ENCODE data around the gene MORN4. TPM values are rescaled to one million over a fixed set of nuclear protein-coding genes. Genes with fewer than 3 reads are reported as not detected.

MORN4 gene
- total RNA-seq, 2 experiments from 2014 or later: 2.4 to 5.4 TPM

DNA sequence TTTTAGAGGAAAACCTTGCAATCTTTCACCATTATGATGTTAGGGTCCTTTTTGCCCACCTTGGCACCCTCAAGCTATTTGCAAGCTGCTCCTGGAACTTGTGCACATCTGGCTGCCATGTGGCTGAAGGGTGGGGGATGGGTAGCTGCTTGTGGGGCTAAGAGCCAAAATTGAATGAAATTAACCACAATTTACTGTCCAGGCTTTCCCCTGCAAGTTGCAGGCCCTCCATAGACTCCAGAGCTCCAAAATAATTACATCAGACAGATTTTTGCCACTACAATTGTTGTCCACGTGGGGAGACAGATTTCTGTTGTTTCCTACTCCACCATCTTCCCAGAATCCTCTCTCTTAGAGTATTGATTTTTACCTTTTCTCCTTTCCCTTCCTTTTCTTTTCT is 26.3 kb upstream of the MORN4 start:
- no peaks in the 10 kb centered on the region for H3K9me3 ChIP-seq (ENCODE audit: low read length)
- intact Hi-C loops (cut with micrococcal nuclease; ENCODE audit: unreplicated experiment): no loop called here
- H3K4me1 ChIP-seq (ENCODE audit: insufficient read depth, low read length, poor library complexity, severe bottlenecking): no peaks in the 10 kb centered on the region
- DNase-seq (ENCODE audit: low spot score): no peak
- H3K4me3 ChIP-seq (ENCODE audit: low read depth, low read length, poor library complexity, severe bottlenecking): no peak overlapping the region
- no peaks in the 10 kb centered on the region for H3K9me2 ChIP-seq (ENCODE audit: insufficient read depth, low read length)
- no peak for TF ChIP-seq EZH2phosphoT487 (IDR thresholded peaks at IDR 0.05; ENCODE audit: borderline replicate concordance, low read depth, low read length)
- TF ChIP-seq, protein P1, sequence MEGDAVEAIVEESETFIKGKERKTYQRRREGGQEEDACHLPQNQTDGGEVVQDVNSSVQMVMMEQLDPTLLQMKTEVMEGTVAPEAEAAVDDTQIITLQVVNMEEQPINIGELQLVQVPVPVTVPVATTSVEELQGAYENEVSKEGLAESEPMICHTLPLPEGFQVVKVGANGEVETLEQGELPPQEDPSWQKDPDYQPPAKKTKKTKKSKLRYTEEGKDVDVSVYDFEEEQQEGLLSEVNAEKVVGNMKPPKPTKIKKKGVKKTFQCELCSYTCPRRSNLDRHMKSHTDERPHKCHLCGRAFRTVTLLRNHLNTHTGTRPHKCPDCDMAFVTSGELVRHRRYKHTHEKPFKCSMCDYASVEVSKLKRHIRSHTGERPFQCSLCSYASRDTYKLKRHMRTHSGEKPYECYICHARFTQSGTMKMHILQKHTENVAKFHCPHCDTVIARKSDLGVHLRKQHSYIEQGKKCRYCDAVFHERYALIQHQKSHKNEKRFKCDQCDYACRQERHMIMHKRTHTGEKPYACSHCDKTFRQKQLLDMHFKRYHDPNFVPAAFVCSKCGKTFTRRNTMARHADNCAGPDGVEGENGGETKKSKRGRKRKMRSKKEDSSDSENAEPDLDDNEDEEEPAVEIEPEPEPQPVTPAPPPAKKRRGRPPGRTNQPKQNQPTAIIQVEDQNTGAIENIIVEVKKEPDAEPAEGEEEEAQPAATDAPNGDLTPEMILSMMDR (conservative IDR thresholded peaks at IDR 0.05; ENCODE audit: low read length): no peak
- H3K79me2 ChIP-seq (ENCODE audit: insufficient read depth, low read depth, low read length): no peaks in the 10 kb centered on the region
- BruUV-seq (replicated peaks): no TSS peak
- no peak overlapping the region for H2AFZ ChIP-seq (ENCODE audit: low read length)
- H3K27ac ChIP-seq (ENCODE audit: low read depth, low read length, poor library complexity, severe bottlenecking): no peak overlapping the region
- no peak overlapping the region for H3K4me2 ChIP-seq (ENCODE audit: low read length)
- H3K36me3 ChIP-seq (ENCODE audit: insufficient read depth, low read length): peaks cover 50% of the 10 kb centered on the region
- CTCF ChIA-PET (ENCODE audit: unreplicated experiment): no interaction called here
- POLR2A ChIA-PET: no interaction called here
- no peaks in the 10 kb centered on the region for H4K20me1 ChIP-seq (ENCODE audit: insufficient read depth, low read length)

DNA sequence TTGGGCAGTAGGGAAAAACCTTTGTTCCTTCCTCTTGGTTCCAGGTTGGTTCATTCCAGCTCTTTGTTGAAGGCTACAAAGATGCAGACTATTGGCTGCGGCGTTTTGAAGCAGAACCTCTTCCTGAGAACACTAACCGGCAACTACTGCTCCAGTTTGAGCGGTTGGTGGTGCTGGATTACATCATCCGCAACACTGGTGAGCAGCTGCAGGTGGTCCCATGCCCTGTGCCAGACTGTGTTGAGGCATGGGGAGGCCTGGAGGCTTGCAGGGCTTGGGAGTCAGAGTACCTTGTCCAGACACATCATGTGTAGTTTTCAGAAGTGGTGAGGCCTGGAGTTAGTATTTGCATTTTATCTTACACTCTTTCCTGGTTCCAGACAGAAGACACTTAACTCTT is 23.5 kb upstream of the MORN4 start:
- H3K9me2 ChIP-seq (ENCODE audit: insufficient read depth, low read length): no peaks in the 10 kb centered on the region
- H3K4me3 ChIP-seq (ENCODE audit: low read depth, low read length, poor library complexity, severe bottlenecking): no peak overlapping the region
- H3K36me3 ChIP-seq (ENCODE audit: insufficient read depth, low read length): peaks cover 61% of the 10 kb centered on the region
- intact Hi-C loops (cut with micrococcal nuclease; ENCODE audit: unreplicated experiment): no loop called here
- POLR2A ChIA-PET: no interaction called here
- no peaks in the 10 kb centered on the region for H3K79me2 ChIP-seq (ENCODE audit: insufficient read depth, low read depth, low read length)
- no peaks in the 10 kb centered on the region for H3K4me1 ChIP-seq (ENCODE audit: insufficient read depth, low read length, poor library complexity, severe bottlenecking)
- H3K27ac ChIP-seq (ENCODE audit: low read depth, low read length, poor library complexity, severe bottlenecking): no peak overlapping the region
- no peaks in the 10 kb centered on the region for H4K20me1 ChIP-seq (ENCODE audit: insufficient read depth, low read length)
- H2AFZ ChIP-seq (ENCODE audit: low read length): no peak overlapping the region
- no peak for DNase-seq (ENCODE audit: low spot score)
- TF ChIP-seq, protein P1 (conservative IDR thresholded peaks at IDR 0.05; ENCODE audit: low read length): no peak
- TF ChIP-seq EZH2phosphoT487 (IDR thresholded peaks at IDR 0.05; ENCODE audit: borderline replicate concordance, low read depth, low read length): no peak
- H3K9me3 ChIP-seq (ENCODE audit: low read length): no peaks in the 10 kb centered on the region
- CTCF ChIA-PET (ENCODE audit: unreplicated experiment): no interaction called here
- no peak overlapping the region for H3K4me2 ChIP-seq (ENCODE audit: low read length)
- BruUV-seq (replicated peaks): no TSS peak

DNA sequence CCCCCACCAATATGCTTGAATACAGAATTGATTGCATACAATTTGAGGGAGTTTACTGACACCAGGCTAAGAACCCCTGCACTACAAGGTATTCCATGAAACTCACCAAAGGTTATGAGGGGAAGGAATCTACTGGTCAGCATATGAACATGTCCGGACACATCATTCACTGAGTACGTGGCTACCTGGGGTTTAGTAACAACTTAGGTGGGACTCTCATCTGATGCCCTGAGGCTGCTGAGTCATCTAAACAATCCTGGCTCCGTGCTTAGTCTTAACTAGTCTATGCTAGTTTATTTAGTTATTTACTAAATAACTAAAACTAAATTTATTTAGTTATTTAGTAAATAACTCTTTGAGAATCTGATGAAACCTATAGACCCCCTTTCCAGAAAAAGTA is 18.5 kb upstream of the MORN4 start:
- Histone ChIP-seq H3K4me3 (ENCODE audit: low read depth, low read length, poor library complexity, severe bottlenecking) (no peak overlapping the region), H4K20me1 (ENCODE audit: insufficient read depth, low read length) (no peaks in the 10 kb centered on the region), H3K9me2 (ENCODE audit: insufficient read depth, low read length) (no peaks in the 10 kb centered on the region), H3K36me3 (ENCODE audit: insufficient read depth, low read length) (peaks cover 57% of the 10 kb centered on the region), H3K79me2 (ENCODE audit: insufficient read depth, low read depth, low read length) (no peaks in the 10 kb centered on the region), H3K9me3 (ENCODE audit: low read length) (no peaks in the 10 kb centered on the region), H3K4me2 (ENCODE audit: low read length) (no peak overlapping the region), H3K4me1 (ENCODE audit: insufficient read depth, low read length, poor library complexity, severe bottlenecking) (no peaks in the 10 kb centered on the region), H2AFZ (ENCODE audit: low read length) (no peak overlapping the region), H3K27ac (ENCODE audit: low read depth, low read length, poor library complexity, severe bottlenecking) (no peak overlapping the region)
- POLR2A ChIA-PET: no interaction called here
- no TSS peak for BruUV-seq (replicated peaks)
- no peak for DNase-seq (ENCODE audit: low spot score)
- CTCF ChIA-PET (ENCODE audit: unreplicated experiment): no interaction called here
- TF ChIP-seq, protein P1 (conservative IDR thresholded peaks at IDR 0.05; ENCODE audit: low read length): no peak
- no peak for TF ChIP-seq EZH2phosphoT487 (IDR thresholded peaks at IDR 0.05; ENCODE audit: borderline replicate concordance, low read depth, low read length)
- intact Hi-C loops (cut with micrococcal nuclease; ENCODE audit: unreplicated experiment): no loop called here
